IMR-90 (cell line): ENCODE measurements around the gene AGGF1. TPM values are rescaled to one million over a fixed set of nuclear protein-coding genes. Genes with fewer than 3 reads are reported as not detected.

Experiments used
- ATAC-seq: fragments of 200-7000 bp; cut with Tn5 transposase; 2 replicates; pipeline ENCODE4 v1.9.1; 2020; ENCODE audit warnings: low read depth, mild to moderate bottlenecking, moderate library complexity
- BruUV-seq: library from RNA; stranded (reverse); fragments of 400-500 nt; replicated peaks from 2 replicates; lab custom pipeline; 2021; lab: Mats Ljungman, UMichigan
- CTCF ChIA-PET: fragments of 300-600 bp; formaldehyde crosslinking; extraction: SDS; loops from one replicate; lab custom pipeline; 2021; ENCODE audit warnings: antibody characterized with exemption; lab: Yijun Ruan, JAX
- POLR2A ChIA-PET: fragments of 300-600 bp; sonication (Branson Sonifier 250); formaldehyde crosslinking; loops from one replicate; lab custom pipeline; 2022; ENCODE audit warnings: antibody characterized with exemption; ENCODE audit not compliant: unreplicated experiment; lab: Charles Lee
- DNase-seq: peaks from one replicate; pipeline ENCODE4 v3.0.0; 2013
- H2AFZ ChIP-seq: replicated peaks from 2 replicates; pipeline ENCODE3; 2013; ENCODE audit warnings: low read length, mild to moderate bottlenecking; ENCODE audit not compliant: poor library complexity
- H2AK5ac ChIP-seq: 2 replicates; pipeline ENCODE4 v1.6.1; 2013; ENCODE audit warnings: low read depth, low read length, inconsistent platforms
- H2AK9ac ChIP-seq: replicated peaks from 2 replicates; pipeline ENCODE3; 2013; ENCODE audit warnings: mild to moderate bottlenecking, low read depth, low read length, moderate library complexity; ENCODE audit not compliant: poor library complexity
- H2BK120ac ChIP-seq: 2 replicates; pipeline ENCODE4 v1.6.1; 2013; ENCODE audit warnings: low read depth, low read length, inconsistent platforms
- H2BK15ac ChIP-seq: 3 replicates; pipeline ENCODE4 v1.6.1; 2013; ENCODE audit warnings: low read depth, low read length, inconsistent platforms
- H2BK20ac ChIP-seq: 2 replicates; pipeline ENCODE4 v1.6.1; 2013; ENCODE audit warnings: low read depth, mild to moderate bottlenecking, inconsistent platforms, low read length, moderate library complexity
- H2BK5ac ChIP-seq: 2 replicates; pipeline ENCODE4 v1.6.1; 2013; ENCODE audit warnings: mild to moderate bottlenecking, low read depth, low read length, inconsistent platforms; ENCODE audit not compliant: poor library complexity, severe bottlenecking
- H3K14ac ChIP-seq: replicated peaks from 2 replicates; pipeline ENCODE4 v1.6.1; 2013; ENCODE audit warnings: low read depth, low read length, inconsistent platforms
- H3K18ac ChIP-seq: 2 replicates; pipeline ENCODE4 v1.6.1; 2013; ENCODE audit warnings: low read depth, low read length, control low read depth
- H3K23ac ChIP-seq: 2 replicates; pipeline ENCODE4 v1.6.1; 2013; ENCODE audit warnings: low read depth, low read length, inconsistent platforms
- H3K27ac ChIP-seq: 2 replicates; pipeline ENCODE4 v1.5.1; 2013; ENCODE audit warnings: mild to moderate bottlenecking, control low read depth, low read length; ENCODE audit not compliant: insufficient read depth
- H3K27me3 ChIP-seq: 2 replicates; pipeline ENCODE4 v1.6.1; 2013; ENCODE audit warnings: low read length; ENCODE audit not compliant: control insufficient read depth, insufficient read depth
- H3K36me3 ChIP-seq: 2 replicates; pipeline ENCODE4 v1.6.1; 2013; ENCODE audit warnings: low read length, mixed read lengths; ENCODE audit not compliant: control insufficient read depth, insufficient read depth
- H3K4ac ChIP-seq: 2 replicates; pipeline ENCODE4 v1.6.1; 2013; ENCODE audit warnings: low read depth, low read length, inconsistent platforms
- H3K4me1 ChIP-seq: 2 replicates; pipeline ENCODE4 v1.6.1; 2013; ENCODE audit warnings: low read length, mixed read lengths; ENCODE audit not compliant: control insufficient read depth, insufficient read depth
- H3K4me2 ChIP-seq: 2 replicates; pipeline ENCODE4 v1.6.1; 2013; ENCODE audit warnings: low read depth, mild to moderate bottlenecking, control low read depth, low read length, moderate library complexity
- H3K4me3 ChIP-seq: 2 replicates; pipeline ENCODE4 v1.5.1; 2013; ENCODE audit warnings: low read depth, mild to moderate bottlenecking, control low read depth, low read length, moderate library complexity; ENCODE audit not compliant: insufficient read depth
- H3K56ac ChIP-seq: 2 replicates; pipeline ENCODE4 v1.6.1; 2013; ENCODE audit warnings: low read length, inconsistent platforms; ENCODE audit not compliant: insufficient read depth; ENCODE audit errors: extremely low read depth
- H3K79me1 ChIP-seq, 2 experiments: 2 replicates each; pipeline ENCODE4 v1.6.1; 2013; ENCODE audit warnings: low read length in 2 of 2, inconsistent platforms in 1 of 2, low read depth in 1 of 2
- H3K9ac ChIP-seq: 2 replicates; pipeline ENCODE4 v1.6.1; 2013; ENCODE audit warnings: low read depth, low read length, control low read depth
- H3K9me1 ChIP-seq: 2 replicates; pipeline ENCODE4 v1.6.1; 2013; ENCODE audit warnings: low read length, inconsistent platforms; ENCODE audit not compliant: insufficient read depth
- H3K9me3 ChIP-seq: 2 replicates; pipeline ENCODE4 v1.6.1; 2013; ENCODE audit warnings: low read length; ENCODE audit not compliant: control insufficient read depth, insufficient read depth
- H4K20me1 ChIP-seq: 2 replicates; pipeline ENCODE4 v1.6.1; 2013; ENCODE audit warnings: low read length, inconsistent platforms; ENCODE audit not compliant: insufficient read depth
- H4K5ac ChIP-seq: 2 replicates; pipeline ENCODE4 v1.6.1; 2013; ENCODE audit warnings: mild to moderate bottlenecking, low read depth, low read length, control low read depth
- H4K8ac ChIP-seq, 2 experiments: 2 replicates each; pipeline ENCODE4 v1.6.1; 2013; ENCODE audit warnings: low read depth in 2 of 2, low read length in 2 of 2, control low read depth in 1 of 2, inconsistent platforms in 1 of 2
- H4K91ac ChIP-seq: 2 replicates; pipeline ENCODE4 v1.6.1; 2013; ENCODE audit warnings: low read depth, low read length, inconsistent platforms; ENCODE audit not compliant: insufficient read depth
- BHLHE40 ChIP-seq: fragments of 150-350 bp; IDR thresholded peaks from 2 replicates; pipeline ENCODE4 v1.6.1; 2016; ENCODE audit warnings: mild to moderate bottlenecking, low read depth, low read length
- MAFK ChIP-seq: IDR thresholded peaks from 2 replicates; pipeline ENCODE4 v1.6.1; 2012; ENCODE audit warnings: low read depth, low read length, improper control_type of control experiment
- POLR2A ChIP-seq: IDR thresholded peaks from 2 replicates; pipeline ENCODE4 v1.6.1; 2012; ENCODE audit warnings: mild to moderate bottlenecking, low read depth, low read length
- RAD21 ChIP-seq: IDR thresholded peaks from 2 replicates; pipeline ENCODE4 v1.6.1; 2012; ENCODE audit warnings: low read length, improper control_type of control experiment
- RFX5 ChIP-seq: IDR thresholded peaks from 2 replicates; pipeline ENCODE4 v1.8.0; 2012; ENCODE audit warnings: low read depth, mild to moderate bottlenecking, low read length, moderate library complexity
- USF2 ChIP-seq: fragments of 150-350 bp; IDR thresholded peaks from 2 replicates; pipeline ENCODE4 v1.6.1; 2017; ENCODE audit warnings: mild to moderate bottlenecking, antibody characterized with exemption, low read length, low read depth
- WGBS, 2 experiments: methylation state at CpG; one replicate each; pipeline versions ENCODE4 v1.1.5 to v1.1.7; 2013; ENCODE audit warnings: missing lambda C conversion rate in 2 of 2; ENCODE audit not compliant: insufficient read length in 1 of 2; ENCODE audit errors: extremely low coverage in 2 of 2; 5-methylcytosine and 5-hydroxymethylcytosine counted together
- dilution Hi-C: fragments of 300-500 bp; cut with HindIII; formaldehyde crosslinking; loops from one replicate; pipeline ENCODE4 v1.14.3; 2018; ENCODE audit warnings: low sequenced_read_pairs; ENCODE audit not compliant: unreplicated experiment
- in situ Hi-C: fragments of 300-500 bp; cut with MboI; formaldehyde crosslinking; loops from 3 replicates; pipeline ENCODE4 v1.14.3; 2019; ENCODE audit warnings: low sequenced_read_pairs, inconsistent platforms, mixed read lengths
- intact Hi-C: fragments of 100-400 bp; cut with micrococcal nuclease; formaldehyde crosslinking; loops from 2 replicates; pipeline ENCODE4 v1.10.0; 2022
- polyA plus RNA-seq, 3 experiments: library from polyadenylated mRNA; depleted of rRNA; stranded (reverse); fragments of >200 nt; gene quantifications; 2 replicates each; pipeline ENCODE4 v1.2.3, GENCODE V29; 2012; ENCODE audit warnings: low replicate concordance in 1 of 3
- total RNA-seq: library from RNA; depleted of rRNA; stranded (reverse); fragments of >200 nt; gene quantifications from 2 replicates; pipeline ENCODE4 v1.2.3, GENCODE V29; 2012

The AGGF1 gene
- total and polyA plus RNA-seq, 2 of the 4 experiments (the other 2 are of a cell fraction), result 7.3 to 8.4 TPM

GRCh38 chr5:77065256-77065655, 35.1 kb downstream of the AGGF1 start:
- Histone ChIP-seq H3K27ac (no peak overlapping the region), H3K56ac (no peak overlapping the region), H4K5ac (no peak overlapping the region), H2BK20ac (no peak overlapping the region), H2AFZ (no peak overlapping the region), H3K18ac (no peak overlapping the region), H3K4me1 (peaks cover 7% of the 10 kb centered on the region), H3K14ac (no peak overlapping the region), H4K8ac (no peak overlapping the region), H2AK5ac (no peak overlapping the region), H3K9me3 (no peaks in the 10 kb centered on the region), H3K4me3 (no peak overlapping the region), H2BK5ac (no peak overlapping the region), H3K27me3 (no peaks in the 10 kb centered on the region), H2BK120ac (no peak overlapping the region), H4K20me1 (peaks cover 3% of the 10 kb centered on the region; the same call in 1 of the 2 replicates), H3K23ac (no peak overlapping the region), H2AK9ac (no peak overlapping the region), H3K4me2 (no peak overlapping the region), H3K9ac (no peak overlapping the region), H2BK15ac (no peak overlapping the region), H4K91ac (no peak overlapping the region), H3K36me3 (peaks cover 12% of the 10 kb centered on the region), H3K4ac (no peak overlapping the region), H3K79me1 (no peaks in the 10 kb centered on the region; a peak in 1 of 4 replicates), H3K9me1 (peaks cover 9% of the 10 kb centered on the region)
- POLR2A ChIA-PET, result no interaction called here
- intact Hi-C loops, result no loop called here
- whole genome bisulfite sequencing, 2 experiments, result no CpG with 5 or more reads among the region's 3 CpGs
- TF ChIP-seq POLR2A, result no peak
- TF ChIP-seq RAD21, result no peak
- TF ChIP-seq BHLHE40, result no peak
- no peak for TF ChIP-seq MAFK
- no peak for TF ChIP-seq USF2
- no peak for TF ChIP-seq RFX5
- DNase-seq, result no peak
- no TSS peak for BruUV-seq
- no peak for ATAC-seq
- in situ Hi-C loops, result no loop called here
- CTCF ChIA-PET, result interaction anchor here (1.3 kb wide), 1 partner anchor 12 kb away, joined by 4 read pairs; no protein-coding TSS in a partner anchor
- dilution Hi-C loops, result no loop called here
